Measurements from ENCODE around the gene UBE4B.

UBE4B gene

DNA sequence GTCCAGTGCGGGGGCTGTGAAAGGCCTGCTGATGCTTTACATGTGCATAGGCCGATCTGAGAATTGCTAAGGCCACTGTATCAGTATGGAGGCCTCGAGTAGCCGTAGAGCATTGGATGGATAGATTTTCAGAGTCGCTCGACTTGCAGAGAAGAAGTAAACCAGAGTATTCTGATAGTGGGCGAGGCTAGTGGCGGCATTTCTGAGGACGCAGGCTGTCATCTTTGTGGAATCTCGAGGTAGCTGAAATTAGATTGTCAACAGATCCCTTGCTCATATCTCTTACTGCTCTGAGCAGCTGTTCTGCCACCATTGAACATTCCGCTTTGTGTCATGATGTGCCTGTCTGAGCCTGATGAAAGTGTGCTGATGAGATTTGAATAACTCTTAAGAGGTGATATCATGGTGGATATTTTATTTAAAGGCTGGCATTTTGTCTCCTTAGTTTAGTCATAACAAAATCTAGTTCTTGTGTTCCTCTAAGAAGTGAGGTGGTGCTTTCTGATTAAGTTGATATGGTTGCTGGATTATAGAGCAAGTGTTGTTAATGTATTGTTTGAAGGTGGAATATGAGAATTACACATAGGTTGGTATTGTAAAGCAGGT lies 179.2 kb downstream of the UBE4B start:
- Histone ChIP-seq H3K4ac (ENCODE audit: low read depth, low read length) (no peak overlapping the region), H3K18ac (ENCODE audit: low read length) (no peak overlapping the region), H2BK120ac (ENCODE audit: low read depth, low read length) (no peak overlapping the region), H3K36me3 (ENCODE audit: control insufficient read depth, insufficient read depth, low read length) (no peaks in the 10 kb centered on the region), H3K4me1 (ENCODE audit: control insufficient read depth, low read depth, low read length) (peaks cover 3% of the 10 kb centered on the region), H2BK15ac (replicated peaks; ENCODE audit: low read depth) (no peak overlapping the region), H3K27ac (ENCODE audit: low read depth, low read length) (peak overlapping the region; percentile 2), H3K79me2 (ENCODE audit: control insufficient read depth, insufficient read depth, low read length) (peaks cover 44% of the 10 kb centered on the region), H3K79me1 (ENCODE audit: low read length) (peaks cover 10% of the 10 kb centered on the region), H3K4me2 (ENCODE audit: low read length) (peak overlapping the region; percentile 37), H4K8ac (ENCODE audit: low read depth, low read length) (no peak overlapping the region), H4K5ac (ENCODE audit: low read length) (no peak overlapping the region), H3K27me3 (ENCODE audit: insufficient read depth, low read length, poor library complexity) (no peaks in the 10 kb centered on the region), H3K23ac (ENCODE audit: low read length) (no peak overlapping the region), H3K56ac (ENCODE audit: low read length) (peak overlapping the region; percentile 98), H3K4me3 (ENCODE audit: low read length) (peak overlapping the region; percentile 95), H2BK5ac (ENCODE audit: low read length) (no peak overlapping the region), H3K9ac (ENCODE audit: low read length) (peak overlapping the region; percentile 91), H2AK5ac (ENCODE audit: low read length) (no peak overlapping the region)
- no peak for DNase-seq
- no CpG with 5 or more reads among the region's 11 CpGs for WGBS (ENCODE audit: extremely low coverage, insufficient coverage, low lambda C conversion rate)

DNA sequence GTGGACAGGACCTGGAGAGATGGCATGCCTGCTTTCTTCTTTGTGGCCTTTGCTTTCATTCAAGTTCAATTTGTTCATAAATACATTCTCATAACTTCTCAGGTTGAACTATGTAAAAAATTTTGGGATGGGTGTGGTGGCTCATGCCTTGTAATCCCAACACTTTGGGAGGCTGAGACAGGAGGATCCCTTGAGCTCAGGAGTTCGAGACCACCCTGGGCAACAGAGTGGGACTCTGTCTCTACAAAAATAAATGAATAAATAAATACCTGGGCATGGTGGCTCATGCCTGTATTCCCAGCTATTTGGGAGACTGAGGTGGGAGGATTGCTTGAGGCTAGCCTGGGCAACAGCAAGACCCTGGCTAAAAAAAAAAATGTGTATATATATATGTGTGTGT lies 179.7 kb downstream of the UBE4B start:
- Histone ChIP-seq H3K27me3 (ENCODE audit: insufficient read depth, low read length, poor library complexity) (no peaks in the 10 kb centered on the region), H2BK5ac (ENCODE audit: low read length) (no peak overlapping the region), H3K4me2 (ENCODE audit: low read length) (no peak overlapping the region), H4K8ac (ENCODE audit: low read depth, low read length) (no peak overlapping the region), H2AK5ac (ENCODE audit: low read length) (no peak overlapping the region), H3K4me1 (ENCODE audit: control insufficient read depth, low read depth, low read length) (peaks cover 3% of the 10 kb centered on the region), H3K36me3 (ENCODE audit: control insufficient read depth, insufficient read depth, low read length) (no peaks in the 10 kb centered on the region), H3K27ac (ENCODE audit: low read depth, low read length) (no peak overlapping the region), H3K9ac (ENCODE audit: low read length) (peak overlapping the region; percentile 91), H3K23ac (ENCODE audit: low read length) (no peak overlapping the region), H3K79me2 (ENCODE audit: control insufficient read depth, insufficient read depth, low read length) (peaks cover 49% of the 10 kb centered on the region), H3K4me3 (ENCODE audit: low read length) (no peak overlapping the region), H2BK120ac (ENCODE audit: low read depth, low read length) (no peak overlapping the region), H4K5ac (ENCODE audit: low read length) (no peak overlapping the region), H3K56ac (ENCODE audit: low read length) (no peak overlapping the region), H3K79me1 (ENCODE audit: low read length) (peaks cover 10% of the 10 kb centered on the region), H3K4ac (ENCODE audit: low read depth, low read length) (no peak overlapping the region), H2BK15ac (replicated peaks; ENCODE audit: low read depth) (no peak overlapping the region), H3K18ac (ENCODE audit: low read length) (no peak overlapping the region)
- WGBS (ENCODE audit: extremely low coverage, insufficient coverage, low lambda C conversion rate) = no CpG with 5 or more reads among the region's 1 CpG
- no peak for DNase-seq

DNA sequence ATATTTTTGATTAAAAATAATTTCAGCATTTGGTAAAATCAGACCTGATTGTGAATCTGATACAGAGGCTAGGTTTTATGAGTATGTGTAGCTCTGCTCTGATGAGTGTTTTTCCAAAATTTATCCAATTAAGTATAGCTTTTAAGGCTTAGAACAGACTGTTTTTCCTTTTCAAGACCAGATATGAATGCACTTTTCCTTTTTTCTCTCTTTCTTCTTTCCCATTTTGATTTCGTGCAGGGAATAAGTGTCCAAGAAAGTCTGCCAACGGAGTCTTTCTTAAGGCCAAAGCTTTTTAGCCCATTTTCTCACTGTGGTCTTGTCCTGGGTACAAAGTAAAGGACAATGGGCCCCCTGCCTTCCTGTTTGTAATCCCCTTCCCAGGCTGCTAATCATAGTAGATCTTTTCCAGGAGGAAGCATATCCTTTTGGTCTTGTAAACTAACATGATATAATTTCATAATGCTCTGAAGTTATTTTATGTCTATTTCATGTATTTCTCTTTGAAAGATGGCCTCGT lies 180.5 kb downstream of the UBE4B start:
- no peak overlapping the region for H3K4ac ChIP-seq (ENCODE audit: low read depth, low read length)
- no CpG with 5 or more reads among the region's 3 CpGs for WGBS (ENCODE audit: extremely low coverage, insufficient coverage, low lambda C conversion rate)
- no peak overlapping the region for H2BK5ac ChIP-seq (ENCODE audit: low read length)
- H3K4me1 ChIP-seq (ENCODE audit: control insufficient read depth, low read depth, low read length) = peaks cover 3% of the 10 kb centered on the region
- no peak overlapping the region for H3K23ac ChIP-seq (ENCODE audit: low read length)
- H3K79me2 ChIP-seq (ENCODE audit: control insufficient read depth, insufficient read depth, low read length) = peaks cover 57% of the 10 kb centered on the region
- DNase-seq = peak; percentile 30
- no peak overlapping the region for H2BK15ac ChIP-seq (replicated peaks; ENCODE audit: low read depth)
- H3K36me3 ChIP-seq (ENCODE audit: control insufficient read depth, insufficient read depth, low read length) = no peaks in the 10 kb centered on the region
- H3K4me2 ChIP-seq (ENCODE audit: low read length) = no peak overlapping the region
- peak overlapping the region; percentile 17 for H3K56ac ChIP-seq (ENCODE audit: low read length)
- H4K5ac ChIP-seq (ENCODE audit: low read length) = no peak overlapping the region
- H3K9ac ChIP-seq (ENCODE audit: low read length) = peak overlapping the region; percentile 22
- H3K4me3 ChIP-seq (ENCODE audit: low read length) = no peak overlapping the region
- no peak overlapping the region for H2AK5ac ChIP-seq (ENCODE audit: low read length)
- H3K18ac ChIP-seq (ENCODE audit: low read length) = no peak overlapping the region
- no peak overlapping the region for H3K27ac ChIP-seq (ENCODE audit: low read depth, low read length)
- peaks cover 14% of the 10 kb centered on the region for H3K79me1 ChIP-seq (ENCODE audit: low read length)
- no peaks in the 10 kb centered on the region for H3K27me3 ChIP-seq (ENCODE audit: insufficient read depth, low read length, poor library complexity)
- no peak overlapping the region for H4K8ac ChIP-seq (ENCODE audit: low read depth, low read length)
- H2BK120ac ChIP-seq (ENCODE audit: low read depth, low read length) = no peak overlapping the region

DNA sequence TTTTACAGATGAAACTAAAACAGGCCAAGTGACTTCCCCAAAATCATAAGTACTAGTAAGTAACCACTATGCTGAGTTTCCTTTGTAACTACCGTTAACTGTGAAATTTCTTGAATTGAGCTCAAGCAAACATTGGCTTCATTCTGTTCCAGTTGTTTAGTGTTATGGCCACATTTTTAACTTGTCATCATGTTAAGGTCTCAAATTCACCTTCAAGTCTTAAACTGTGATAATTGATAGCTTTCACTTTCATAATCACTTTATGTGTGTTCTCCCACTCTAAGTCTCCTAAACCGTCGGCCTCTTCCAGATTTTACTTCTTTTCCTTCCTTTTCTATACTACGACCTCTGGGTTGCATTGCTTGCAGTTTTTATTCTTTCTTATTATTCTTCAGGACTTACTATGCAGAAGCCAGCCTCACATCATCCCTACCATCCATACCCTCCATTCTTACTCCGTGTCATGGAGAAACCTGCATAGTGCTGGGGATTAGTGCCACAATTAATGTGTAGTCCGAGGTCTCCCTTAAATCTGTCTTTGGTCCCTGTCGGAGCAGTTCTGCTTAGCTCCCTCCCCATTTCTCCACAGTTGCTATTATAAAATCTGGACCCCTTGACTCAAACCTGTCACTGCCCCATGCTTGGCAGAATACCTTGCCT lies 183.5 kb downstream of the UBE4B start:
- no peak overlapping the region for H3K56ac ChIP-seq (ENCODE audit: low read length)
- H3K23ac ChIP-seq (ENCODE audit: low read length) = no peak overlapping the region
- no peak overlapping the region for H2BK5ac ChIP-seq (ENCODE audit: low read length)
- WGBS (ENCODE audit: extremely low coverage, insufficient coverage, low lambda C conversion rate) = no CpG with 5 or more reads among the region's 7 CpGs
- H3K36me3 ChIP-seq (ENCODE audit: control insufficient read depth, insufficient read depth, low read length) = no peaks in the 10 kb centered on the region
- no peak overlapping the region for H3K27ac ChIP-seq (ENCODE audit: low read depth, low read length)
- H3K9ac ChIP-seq (ENCODE audit: low read length) = no peak overlapping the region
- no peak overlapping the region for H3K4ac ChIP-seq (ENCODE audit: low read depth, low read length)
- no peaks in the 10 kb centered on the region for H3K27me3 ChIP-seq (ENCODE audit: insufficient read depth, low read length, poor library complexity)
- no peak overlapping the region for H4K5ac ChIP-seq (ENCODE audit: low read length)
- peaks cover 65% of the 10 kb centered on the region for H3K79me2 ChIP-seq (ENCODE audit: control insufficient read depth, insufficient read depth, low read length)
- H3K4me1 ChIP-seq (ENCODE audit: control insufficient read depth, low read depth, low read length) = peaks cover 3% of the 10 kb centered on the region
- H3K4me2 ChIP-seq (ENCODE audit: low read length) = no peak overlapping the region
- no peak for DNase-seq
- no peak overlapping the region for H3K18ac ChIP-seq (ENCODE audit: low read length)
- no peak overlapping the region for H2AK5ac ChIP-seq (ENCODE audit: low read length)
- H4K8ac ChIP-seq (ENCODE audit: low read depth, low read length) = no peak overlapping the region
- no peak overlapping the region for H2BK15ac ChIP-seq (replicated peaks; ENCODE audit: low read depth)
- peaks cover 13% of the 10 kb centered on the region for H3K79me1 ChIP-seq (ENCODE audit: low read length)
- H2BK120ac ChIP-seq (ENCODE audit: low read depth, low read length) = no peak overlapping the region
- H3K4me3 ChIP-seq (ENCODE audit: low read length) = no peak overlapping the region

DNA sequence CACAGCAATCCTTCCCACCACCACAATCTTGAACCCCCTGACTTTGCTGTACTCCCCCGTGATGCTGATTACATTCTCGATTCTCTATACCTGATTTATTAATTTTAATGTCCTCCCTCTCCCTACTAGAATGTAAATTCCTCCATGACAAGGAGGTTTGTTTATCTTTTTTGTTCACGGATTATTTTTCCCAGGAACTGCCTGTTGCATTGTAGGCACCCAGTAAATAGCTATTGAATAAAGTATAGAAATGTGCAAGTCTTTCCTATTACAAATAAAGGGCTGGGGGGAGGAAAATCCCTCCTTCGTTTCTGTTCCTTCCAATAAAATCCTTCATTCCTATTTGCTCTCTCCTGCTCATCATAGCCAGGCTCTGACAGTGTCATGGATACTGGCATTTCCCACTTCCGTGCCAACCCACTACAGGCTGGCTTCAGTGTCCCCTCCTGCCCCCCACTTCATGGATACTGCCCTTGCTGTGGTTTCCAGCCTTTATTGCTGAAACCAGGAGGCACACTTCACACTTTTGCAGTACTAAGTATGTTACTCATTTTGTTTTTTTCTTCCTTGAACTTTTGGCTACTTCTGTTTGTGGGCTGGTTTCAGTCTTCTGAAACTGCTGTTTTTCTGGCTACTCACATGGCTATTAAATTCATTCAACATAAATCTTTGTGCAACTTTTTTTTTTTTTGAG lies 185.1 kb downstream of the UBE4B start:
- no CpG with 5 or more reads among the region's 5 CpGs for WGBS (ENCODE audit: extremely low coverage, insufficient coverage, low lambda C conversion rate)
- no peak overlapping the region for H3K18ac ChIP-seq (ENCODE audit: low read length)

More for the DNA sequence above, 185.1 kb downstream of the UBE4B start:
- Histone ChIP-seq H3K4me1 (ENCODE audit: control insufficient read depth, low read depth, low read length) (peaks cover 3% of the 10 kb centered on the region), H2AK5ac (ENCODE audit: low read length) (no peak overlapping the region), H2BK15ac (replicated peaks; ENCODE audit: low read depth) (no peak overlapping the region), H3K4ac (ENCODE audit: low read depth, low read length) (no peak overlapping the region), H3K56ac (ENCODE audit: low read length) (no peak overlapping the region), H3K79me1 (ENCODE audit: low read length) (peaks cover 14% of the 10 kb centered on the region), H3K23ac (ENCODE audit: low read length) (no peak overlapping the region), H4K5ac (ENCODE audit: low read length) (no peak overlapping the region), H3K27ac (ENCODE audit: low read depth, low read length) (no peak overlapping the region), H3K36me3 (ENCODE audit: control insufficient read depth, insufficient read depth, low read length) (no peaks in the 10 kb centered on the region), H2BK5ac (ENCODE audit: low read length) (no peak overlapping the region), H3K4me2 (ENCODE audit: low read length) (no peak overlapping the region), H2BK120ac (ENCODE audit: low read depth, low read length) (no peak overlapping the region), H3K9ac (ENCODE audit: low read length) (no peak overlapping the region), H4K8ac (ENCODE audit: low read depth, low read length) (no peak overlapping the region), H3K79me2 (ENCODE audit: control insufficient read depth, insufficient read depth, low read length) (peaks cover 61% of the 10 kb centered on the region), H3K27me3 (ENCODE audit: insufficient read depth, low read length, poor library complexity) (no peaks in the 10 kb centered on the region), H3K4me3 (ENCODE audit: low read length) (no peak overlapping the region)
- no peak for DNase-seq

Data from mesendoderm (in vitro differentiated cells).